CD4-positive, alpha-beta T cell (primary cell): ENCODE results near the gene DIP2C. TPM values are rescaled to one million over a fixed set of nuclear protein-coding genes. Genes with fewer than 3 reads are reported as not detected.
"Not testable (repeated sequence)": the region's sequence is repeated elsewhere in the genome, so short reads cannot be mapped to it uniquely, and the experiment has no call there.

ENCODE experiments used
- ATAC-seq: fragments of 200-7000 bp; cut with Tn5 transposase; one replicate; pipeline ENCODE4 v1.10.0; 2022; ENCODE audit warnings: mild to moderate bottlenecking; ENCODE audit not compliant: poor library complexity
- CTCF ChIA-PET: fragments of 350-600 bp; sonication (Branson Sonifier 250); formaldehyde crosslinking; loops from one replicate; lab custom pipeline; 2021; ENCODE audit warnings: antibody characterized with exemption, inconsistent platforms; lab: Charles Lee
- POLR2A ChIA-PET: fragments of 350-600 bp; sonication (Branson Sonifier 250); formaldehyde crosslinking; loops from one replicate; lab custom pipeline; 2021; ENCODE audit warnings: antibody characterized with exemption, inconsistent platforms; lab: Charles Lee
- DNase-seq, 14 experiments: peaks; one replicate each; pipeline ENCODE4 v3.0.0-alpha.2; 2013 to 2020; ENCODE audit warnings: mixed read lengths in 2 of 14
- H3K27ac ChIP-seq, 2 donors: one replicate each; pipeline versions ENCODE4 v1.5.1 to v1.7.0; 2013; ENCODE audit warnings: low read length in 2 of 2, low read depth in 1 of 2, mild to moderate bottlenecking in 1 of 2
- H3K27me3 ChIP-seq, 2 experiments: 1 replicate in 1 of 2; 2 replicates in 1 of 2; pipeline versions ENCODE4 v1.6.1 to v1.7.0; 2013; ENCODE audit warnings: low read length in 2 of 2, control low read depth in 1 of 2, mild to moderate bottlenecking in 1 of 2, moderate library complexity in 1 of 2; ENCODE audit not compliant: insufficient read depth in 2 of 2, control insufficient read depth in 1 of 2
- H3K36me3 ChIP-seq: one replicate; pipeline ENCODE4 v1.6.1; 2013; ENCODE audit warnings: low read length, control low read depth; ENCODE audit not compliant: insufficient read depth
- H3K4me1 ChIP-seq: one replicate; pipeline ENCODE4 v1.6.1; 2013; ENCODE audit warnings: low read length, control low read depth; ENCODE audit not compliant: insufficient read depth
- H3K4me3 ChIP-seq: one replicate; pipeline ENCODE4 v1.5.1; 2013; ENCODE audit warnings: mild to moderate bottlenecking, low read length, moderate library complexity
- H3K9me3 ChIP-seq, 2 experiments: 1 replicate in 1 of 2; 2 replicates in 1 of 2; pipeline versions ENCODE4 v1.6.1 to v1.7.0; 2013; ENCODE audit warnings: low read length in 2 of 2, mild to moderate bottlenecking in 2 of 2, control low read depth in 1 of 2, moderate library complexity in 1 of 2; ENCODE audit not compliant: control insufficient read depth in 1 of 2, insufficient read depth in 1 of 2
- H3K27ac Mint-ChIP-seq: one replicate; pipeline ENCODE4 v1.8.0; 2020; ENCODE audit warnings: mixed read lengths
- H3K27me3 Mint-ChIP-seq: one replicate; pipeline ENCODE4 v1.8.0; 2021; ENCODE audit warnings: mixed read lengths
- H3K36me3 Mint-ChIP-seq: one replicate; pipeline ENCODE4 v1.8.0; 2021; ENCODE audit warnings: low read depth, mixed read lengths
- H3K4me1 Mint-ChIP-seq: one replicate; pipeline ENCODE4 v1.8.0; 2021; ENCODE audit warnings: low read depth, mixed read lengths
- H3K4me3 Mint-ChIP-seq: one replicate; pipeline ENCODE4 v1.8.0; 2020; ENCODE audit warnings: mild to moderate bottlenecking, mixed read lengths
- H3K9me3 Mint-ChIP-seq: one replicate; pipeline ENCODE4 v1.8.0; 2020; ENCODE audit warnings: mixed read lengths
- CTCF ChIP-seq: fragments of 200-600 bp; IDR thresholded peaks from one replicate; pipeline ENCODE4 v1.8.0; 2022; ENCODE audit warnings: antibody characterized with exemption, mild to moderate bottlenecking
- intact Hi-C, 2 experiments: fragments of 100-400 bp; cut with DNase I in 1 of 2; cut with micrococcal nuclease in 1 of 2; formaldehyde crosslinking; loops; one replicate each; pipeline versions ENCODE4 v1.15.1 to v1.9.0; 2023 to 2025; cut with DNase I, micrococcal nuclease
- total RNA-seq, 174 experiments: library from RNA in 2 of 174; stranded (reverse) in 2 of 174; gene quantifications; one replicate each; pipeline ENCODE4 v1.2.3 and lab custom pipeline; 2021 to 2026

Gene DIP2C
- total RNA-seq, 2 experiments from 2014 or later, result 4.1 TPM

GRCh38 chr10:634256-634655 lies 55.2 kb downstream of the DIP2C start:
- no peak for ATAC-seq
- no peak overlapping the region for H3K27ac Mint-ChIP-seq

GRCh38 chr10:633279-634245 lies 55.9 kb downstream of the DIP2C start:
- Mint-ChIP-seq H3K4me1 (no peaks in the 10 kb centered on the region), H3K27ac (no peak overlapping the region), H3K27me3 (peaks cover 40% of the 10 kb centered on the region), H3K36me3 (no peaks in the 10 kb centered on the region), H3K9me3 (no peaks in the 10 kb centered on the region), H3K4me3 (no peak overlapping the region)
- no peak overlapping the region for H3K27ac ChIP-seq
- H3K4me1 ChIP-seq, result no peaks in the 10 kb centered on the region
- no peak for TF ChIP-seq CTCF
- intact Hi-C loops, result no loop called here
- DNase-seq, result no peak
- no peaks in the 10 kb centered on the region for H3K36me3 ChIP-seq
- ChIA-PET POLR2A (no interaction called here), CTCF (no interaction called here)
- peaks cover 0 to 6% of the 10 kb centered on the region in 2 experiments for H3K9me3 ChIP-seq
- ATAC-seq, result no peak
- no peak overlapping the region for H3K4me3 ChIP-seq
- peaks cover 7 to 14% of the 10 kb centered on the region in 2 experiments for H3K27me3 ChIP-seq

More at GRCh38 chr10:634256-634655, 55.2 kb downstream of the DIP2C start:
- H3K27ac ChIP-seq, result no peak overlapping the region
- H3K36me3 ChIP-seq, result no peaks in the 10 kb centered on the region
- intact Hi-C loops, result no loop called here
- peaks cover 0 to 11% of the 10 kb centered on the region in 2 experiments for H3K9me3 ChIP-seq
- H3K4me1 Mint-ChIP-seq, result no peaks in the 10 kb centered on the region
- peaks cover 7 to 8% of the 10 kb centered on the region in 2 experiments for H3K27me3 ChIP-seq
- no peaks in the 10 kb centered on the region for H3K36me3 Mint-ChIP-seq
- TF ChIP-seq CTCF, result no peak
- H3K27me3 Mint-ChIP-seq, result peaks cover 35% of the 10 kb centered on the region
- no peaks in the 10 kb centered on the region for H3K4me1 ChIP-seq
- no peak for DNase-seq
- ChIA-PET CTCF (no interaction called here), POLR2A (no interaction called here)
- H3K4me3 ChIP-seq, result no peak overlapping the region
- H3K9me3 Mint-ChIP-seq, result no peaks in the 10 kb centered on the region
- no peak overlapping the region for H3K4me3 Mint-ChIP-seq

GRCh38 chr10:632807-633177 lies 56.7 kb downstream of the DIP2C start:
- H3K27ac ChIP-seq, CTCF ChIA-PET, H3K9me3 Mint-ChIP-seq, H3K4me1 Mint-ChIP-seq, H3K4me1 ChIP-seq, ATAC-seq, H3K36me3 Mint-ChIP-seq, intact Hi-C loops, POLR2A ChIA-PET, DNase-seq, H3K27ac Mint-ChIP-seq, H3K4me3 Mint-ChIP-seq, H3K4me3 ChIP-seq, H3K36me3 ChIP-seq, H3K9me3 ChIP-seq: not testable (repeated sequence)
- H3K27me3 Mint-ChIP-seq, result peaks cover 45% of the 10 kb centered on the region
- H3K27me3 ChIP-seq, result peaks cover 7 to 15% of the 10 kb centered on the region in 2 experiments

GRCh38 chr10:632155-632806 lies 57.2 kb downstream of the DIP2C start:
- DNase-seq, H3K4me1 ChIP-seq, intact Hi-C loops, H3K4me1 Mint-ChIP-seq, ATAC-seq, H3K36me3 Mint-ChIP-seq, H3K4me3 ChIP-seq, H3K4me3 Mint-ChIP-seq, H3K27ac Mint-ChIP-seq, POLR2A ChIA-PET, H3K9me3 ChIP-seq, H3K9me3 Mint-ChIP-seq, H3K27ac ChIP-seq, CTCF ChIA-PET, H3K36me3 ChIP-seq: not testable (repeated sequence)
- peaks cover 41% of the 10 kb centered on the region for H3K27me3 Mint-ChIP-seq
- peaks cover 7 to 15% of the 10 kb centered on the region in 2 experiments for H3K27me3 ChIP-seq
